ENCODE measurements around the gene RPUSD2. TPM values are rescaled to one million over a fixed set of nuclear protein-coding genes. Genes with fewer than 3 reads are reported as not detected.
"Not testable (repeated sequence)": the region's sequence is repeated elsewhere in the genome, so short reads cannot be mapped to it uniquely, and the experiment has no call there.

The RPUSD2 gene
- total and polyA plus RNA-seq, 7 donors = 4.6 to 13.3 (median 8.6) TPM

DNA sequence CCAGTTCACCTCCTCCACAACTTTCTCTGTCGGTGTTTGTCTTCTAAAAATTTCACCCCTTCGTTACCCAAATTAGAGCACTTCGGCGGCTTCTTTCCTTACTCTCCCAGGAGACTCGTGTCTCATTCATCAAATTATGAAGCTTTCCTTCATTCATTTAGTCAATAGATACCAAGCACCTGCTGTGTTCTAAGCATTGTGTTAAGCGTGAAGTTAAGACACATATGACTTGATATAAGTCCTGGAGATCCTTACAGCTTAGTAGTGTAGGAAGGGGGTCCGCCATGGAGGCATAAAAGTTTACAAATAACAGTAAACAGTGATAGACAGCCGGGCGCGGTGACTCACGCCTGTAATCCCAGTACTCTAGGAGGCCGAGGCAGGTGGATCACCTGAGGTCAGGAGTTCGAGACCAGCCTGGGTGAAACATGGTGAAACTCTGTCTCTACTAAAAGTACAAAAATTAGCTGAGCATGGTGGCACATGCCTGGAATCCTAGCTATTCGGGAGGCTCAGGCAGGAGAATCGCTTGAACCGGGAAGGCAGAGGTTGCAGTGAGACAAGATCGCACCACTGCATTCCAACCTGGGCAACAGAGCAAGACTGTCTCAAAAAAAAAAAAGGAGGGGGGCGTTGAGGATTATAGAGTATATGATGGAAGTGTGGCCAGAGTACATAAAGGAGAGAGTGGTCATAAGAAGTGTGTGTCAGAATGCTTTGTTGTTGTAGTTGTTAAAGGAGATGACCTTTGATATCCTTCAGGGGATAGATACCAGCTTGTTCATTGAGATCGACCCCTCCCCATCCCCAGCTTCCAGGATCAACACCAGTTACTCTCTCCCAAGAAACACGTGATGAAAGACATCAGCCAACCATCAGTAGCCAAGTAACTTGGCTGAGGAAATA, 3.5 kb upstream of the RPUSD2 start:
- no peaks in the 10 kb centered on the region for H3K27me3 ChIP-seq
- TF ChIP-seq POLR2A (IDR thresholded peaks at IDR 0.05) = no peak
- TF ChIP-seq EP300 (IDR thresholded peaks at IDR 0.05) = no peak
- TF ChIP-seq, protein P1, sequence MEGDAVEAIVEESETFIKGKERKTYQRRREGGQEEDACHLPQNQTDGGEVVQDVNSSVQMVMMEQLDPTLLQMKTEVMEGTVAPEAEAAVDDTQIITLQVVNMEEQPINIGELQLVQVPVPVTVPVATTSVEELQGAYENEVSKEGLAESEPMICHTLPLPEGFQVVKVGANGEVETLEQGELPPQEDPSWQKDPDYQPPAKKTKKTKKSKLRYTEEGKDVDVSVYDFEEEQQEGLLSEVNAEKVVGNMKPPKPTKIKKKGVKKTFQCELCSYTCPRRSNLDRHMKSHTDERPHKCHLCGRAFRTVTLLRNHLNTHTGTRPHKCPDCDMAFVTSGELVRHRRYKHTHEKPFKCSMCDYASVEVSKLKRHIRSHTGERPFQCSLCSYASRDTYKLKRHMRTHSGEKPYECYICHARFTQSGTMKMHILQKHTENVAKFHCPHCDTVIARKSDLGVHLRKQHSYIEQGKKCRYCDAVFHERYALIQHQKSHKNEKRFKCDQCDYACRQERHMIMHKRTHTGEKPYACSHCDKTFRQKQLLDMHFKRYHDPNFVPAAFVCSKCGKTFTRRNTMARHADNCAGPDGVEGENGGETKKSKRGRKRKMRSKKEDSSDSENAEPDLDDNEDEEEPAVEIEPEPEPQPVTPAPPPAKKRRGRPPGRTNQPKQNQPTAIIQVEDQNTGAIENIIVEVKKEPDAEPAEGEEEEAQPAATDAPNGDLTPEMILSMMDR (IDR thresholded peaks at IDR 0.05) = no peak
- no peak for TF ChIP-seq POLR2AphosphoS5 (IDR thresholded peaks at IDR 0.05)
- peaks cover 0 to 21% (median 3%) of the 10 kb centered on the region in 4 donors for H3K36me3 ChIP-seq
- WGBS, 2 donors = 21 to 50% methylated on average over 19 to 20 of the region's 20 CpGs
- H3K4me3 ChIP-seq = peak overlapping the region; percentile 22 to 90 (median 74)
- H3K4me1 ChIP-seq = peaks cover 0 to 41% (median 29%) of the 10 kb centered on the region in 4 donors
- H3K27ac ChIP-seq = peak overlapping the region; percentile 86 to 97 (median 96)
- DNase-seq = no peak
- intact Hi-C loops (cut with DNase I) = loop anchor here (5.0 to 10.0 kb wide), 3 partner anchors 93 to 189 kb away; partner anchors contain the start of genes BAHD1, CHST14 and RMDN3
- H3K9me3 ChIP-seq = no peaks in the 10 kb centered on the region

DNA sequence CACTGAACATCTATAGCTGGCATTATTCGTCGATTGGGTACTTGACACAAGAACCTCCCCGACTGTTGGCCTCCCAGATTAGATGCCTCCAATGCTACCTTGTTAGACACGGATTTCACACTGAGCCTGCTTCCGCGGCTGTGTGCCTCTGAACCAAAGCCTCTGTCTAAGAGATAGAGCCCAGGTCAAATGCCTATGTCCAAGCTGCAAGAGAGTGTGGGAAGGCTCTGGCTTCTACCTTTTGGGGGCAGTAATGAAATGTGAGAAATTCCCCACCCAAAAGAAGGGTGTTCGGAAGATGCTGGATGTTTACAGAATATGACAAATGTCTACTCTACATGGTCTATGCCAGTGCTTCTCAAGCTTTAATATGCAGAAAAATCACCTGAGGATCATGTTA, 2.0 kb upstream of the RPUSD2 start:
- intact Hi-C loops (cut with DNase I) = loop anchor here (5.0 to 10.0 kb wide), 3 partner anchors 95 to 188 kb away; partner anchors contain the start of genes BAHD1, CHST14 and RMDN3
- 25 to 63% methylated on average over 7 of the region's 7 CpGs for WGBS, 2 donors
- Histone ChIP-seq H3K9me3 (no peaks in the 10 kb centered on the region), H3K36me3 (peaks cover 0 to 12% (median under 1%) of the 10 kb centered on the region in 4 donors), H3K27ac (no peak overlapping the region), H3K27me3 (no peaks in the 10 kb centered on the region), H3K4me3 (no peak overlapping the region), H3K4me1 (peaks cover 0 to 44% (median 31%) of the 10 kb centered on the region in 4 donors)
- TF ChIP-seq EP300 (IDR thresholded peaks at IDR 0.05) (no peak), POLR2A (IDR thresholded peaks at IDR 0.05) (no peak), POLR2AphosphoS5 (IDR thresholded peaks at IDR 0.05) (no peak)
- TF ChIP-seq, protein P1 (IDR thresholded peaks at IDR 0.05) = no peak
- DNase-seq = no peak

DNA sequence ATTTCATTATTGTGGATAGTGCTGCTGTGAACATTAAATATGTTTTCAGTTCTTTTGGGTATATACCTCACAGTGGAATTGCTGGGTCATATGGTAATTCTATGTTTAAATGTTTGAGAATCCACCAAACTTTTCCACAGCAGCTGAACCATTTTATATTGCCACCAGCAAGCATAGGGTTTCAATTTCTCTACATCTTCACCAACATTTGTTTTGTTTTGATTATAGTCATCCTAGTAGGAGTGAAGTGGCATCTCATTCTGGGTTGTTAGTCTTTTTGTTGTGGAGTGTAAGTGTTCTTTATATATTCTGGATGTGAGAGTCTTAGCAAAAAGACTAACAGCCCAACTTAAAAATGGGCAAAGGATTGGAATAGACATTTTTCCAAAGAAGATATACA, 6.0 kb downstream of the RPUSD2 start:
- Histone ChIP-seq H3K4me3 (no peak overlapping the region), H3K9me3 (no peaks in the 10 kb centered on the region)

DNA sequence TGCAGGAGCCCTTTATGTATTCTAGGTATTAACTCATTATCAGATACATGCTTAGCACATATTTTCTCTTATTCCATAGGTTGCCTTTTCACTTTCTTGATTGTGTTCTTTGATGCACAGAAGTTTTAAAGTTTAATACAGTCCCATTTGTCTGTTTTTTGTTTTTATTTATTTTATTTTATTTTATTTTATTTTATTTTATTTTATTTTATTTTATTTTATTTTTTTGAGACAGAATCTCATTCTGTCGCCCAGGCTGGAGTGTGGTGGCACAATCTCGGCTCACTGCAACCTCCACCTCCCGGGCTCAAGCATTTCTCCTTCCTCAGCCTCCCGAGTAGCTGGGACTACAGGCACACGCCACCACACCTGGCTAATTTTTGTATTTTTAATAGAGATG, 7.8 kb downstream of the RPUSD2 start:
- intact Hi-C loops (cut with DNase I); H3K4me1 ChIP-seq; H3K9me3 ChIP-seq; H3K27me3 ChIP-seq; H3K4me3 ChIP-seq; DNase-seq; H3K27ac ChIP-seq: not testable (repeated sequence)
- H3K36me3 ChIP-seq = peaks cover 0 to 32% (median 12%) of the 10 kb centered on the region in 4 donors
- 96 to 97% methylated on average over 5 of the region's 5 CpGs for WGBS, 2 donors

More for the DNA sequence above, 6.0 kb downstream of the RPUSD2 start:
- intact Hi-C loops (cut with DNase I) = no loop called here
- no peak for TF ChIP-seq EP300 (IDR thresholded peaks at IDR 0.05)
- TF ChIP-seq, protein P1 (IDR thresholded peaks at IDR 0.05) = no peak
- no peak for TF ChIP-seq POLR2A (IDR thresholded peaks at IDR 0.05)
- no peak for TF ChIP-seq POLR2AphosphoS5 (IDR thresholded peaks at IDR 0.05)
- Histone ChIP-seq H3K27me3 (no peaks in the 10 kb centered on the region), H3K36me3 (peaks cover 0 to 37% (median 12%) of the 10 kb centered on the region in 4 donors), H3K27ac (no peak overlapping the region), H3K4me1 (peaks cover 0 to 9% (median 7%) of the 10 kb centered on the region in 4 donors)
- DNase-seq = no peak

DNA sequence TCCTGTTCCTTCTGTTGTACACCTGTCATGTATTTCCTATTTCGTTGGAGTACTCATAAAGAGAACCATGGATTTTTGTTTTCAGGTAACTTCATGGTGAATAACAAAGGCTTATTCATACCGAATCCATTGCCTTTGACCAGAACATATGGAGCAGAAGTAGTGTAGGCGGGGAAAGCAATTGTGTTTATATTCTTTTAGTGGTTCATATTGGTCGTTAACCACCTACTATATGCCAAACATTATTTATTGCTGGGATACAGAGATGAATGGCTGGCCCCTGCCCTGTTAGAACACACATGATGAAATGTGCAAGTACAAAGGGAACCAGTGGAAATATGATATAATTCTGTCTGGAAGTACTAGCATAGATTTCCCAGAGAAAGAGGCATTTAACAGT, 9.8 kb downstream of the RPUSD2 start:
- no peaks in the 10 kb centered on the region for H3K9me3 ChIP-seq
- 17 to 56% methylated on average over 4 of the region's 4 CpGs for whole genome bisulfite sequencing, 2 donors

DNA sequence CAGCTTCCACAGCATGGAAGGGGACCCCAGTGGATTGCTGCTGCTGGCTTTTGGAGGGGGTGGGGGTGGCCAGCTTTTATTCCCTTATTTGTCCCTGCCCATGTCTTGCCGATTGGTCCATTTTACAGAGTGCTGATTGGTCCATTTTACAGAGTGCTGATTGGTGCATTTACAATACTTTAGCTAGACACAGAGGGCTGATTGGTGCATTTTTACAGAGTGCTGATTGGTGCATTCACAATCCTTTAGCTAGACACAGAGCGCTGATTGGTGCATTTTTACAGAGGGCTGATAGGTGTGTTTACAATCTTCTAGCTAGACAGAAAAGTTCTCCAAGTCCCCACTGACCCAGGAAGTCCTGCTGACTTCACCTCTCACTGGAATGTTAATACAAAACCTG, 12.7 kb downstream of the RPUSD2 start:
- H3K9me3 ChIP-seq; H3K27me3 ChIP-seq; H3K36me3 ChIP-seq; H3K4me1 ChIP-seq; H3K4me3 ChIP-seq; DNase-seq; intact Hi-C loops (cut with DNase I); H3K27ac ChIP-seq: not testable (repeated sequence)
- WGBS, 2 donors = 74 to 96% methylated on average over 2 of the region's 2 CpGs

More for the DNA sequence above, 9.8 kb downstream of the RPUSD2 start:
- intact Hi-C loops (cut with DNase I) = no loop called here
- no peak for DNase-seq
- Histone ChIP-seq H3K4me3 (no peak overlapping the region), H3K27ac (no peak overlapping the region), H3K36me3 (peaks cover 0 to 13% (median 6%) of the 10 kb centered on the region in 4 donors), H3K4me1 (no peaks in the 10 kb centered on the region), H3K27me3 (no peaks in the 10 kb centered on the region)
- TF ChIP-seq POLR2AphosphoS5 (IDR thresholded peaks at IDR 0.05) (no peak), POLR2A (IDR thresholded peaks at IDR 0.05) (no peak), EP300 (IDR thresholded peaks at IDR 0.05) (no peak)
- TF ChIP-seq, protein P1 (IDR thresholded peaks at IDR 0.05) = no peak
